T-helper 2 cell (primary cell): ENCODE measurements around the gene FAM199X.
A peak's percentile ranks its signal among the peaks of the same experiment; 100 is the strongest.
"Not testable (repeated sequence)": the region's sequence is repeated elsewhere in the genome, so short reads cannot be mapped to it uniquely, and the experiment has no call there.

ENCODE experiments used
- DNase-seq, 5 experiments: peaks; one replicate each; pipeline versions ENCODE4 v3.0.0 to v3.0.0-alpha.2; 2012 to 2022

FAM199X gene

GRCh38 chrX:104193485-104193884, 27.2 kb downstream of the FAM199X start:
- no peak for DNase-seq

DNA sequence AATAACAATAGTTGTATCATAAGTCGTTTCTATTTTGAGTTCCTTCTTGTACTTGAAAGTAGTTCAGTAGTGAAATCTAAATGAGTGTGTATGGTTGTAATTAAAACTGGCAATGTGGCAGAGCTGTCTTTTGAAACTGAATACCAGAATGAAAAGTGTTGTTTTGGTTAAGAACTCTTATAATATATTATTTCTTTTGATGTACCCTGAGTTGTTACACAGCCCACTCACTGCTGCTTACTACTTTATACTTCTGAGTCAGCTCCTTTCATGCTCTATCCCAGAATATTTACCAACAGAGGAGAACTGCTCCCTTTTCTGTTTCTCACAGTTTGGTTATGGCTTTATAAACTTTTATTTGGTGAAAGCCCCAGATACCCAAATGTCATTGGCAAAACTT, 28.8 kb downstream of the FAM199X start:
- DNase-seq, result no peak

GRCh38 chrX:104195489-104196084, 29.3 kb downstream of the FAM199X start:
- peak in 1 of 5 experiments; percentile 18 for DNase-seq

GRCh38 chrX:104205548-104205947, 39.3 kb downstream of the FAM199X start:
- DNase-seq, result no peak

GRCh38 chrX:104211187-104211586, 44.9 kb downstream of the FAM199X start:
- no peak for DNase-seq

DNA sequence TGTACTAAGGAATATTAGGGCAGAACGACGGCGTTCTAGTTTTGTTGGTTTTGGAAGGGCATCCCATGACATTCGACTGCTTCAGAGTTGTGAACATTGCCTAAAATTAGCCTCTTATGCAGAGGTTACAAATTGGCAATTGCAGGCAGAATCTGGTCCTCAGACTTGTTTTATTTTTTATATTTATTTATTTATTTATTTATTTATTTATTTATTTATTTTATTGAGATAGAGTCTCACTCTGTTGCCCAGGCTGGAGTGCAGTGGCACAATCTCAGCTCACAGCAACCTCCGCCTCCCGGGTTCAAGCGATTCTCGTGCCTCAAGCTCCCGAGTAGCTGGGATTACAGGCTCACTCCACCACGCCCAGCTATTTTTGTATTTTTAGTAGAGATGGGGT, 63.8 kb downstream of the FAM199X start:
- DNase-seq, result not testable (repeated sequence)
